Stimulated activated CD8-positive, alpha-beta memory T cell treated with anti-CD3 and anti-CD28 coated beads, Interleukin-15, amount 100 ng/mL, for 4 hours (primary cell): Measurements from ENCODE around the gene TYRO3.
"Not testable (repeated sequence)": the region's sequence is repeated elsewhere in the genome, so short reads cannot be mapped to it uniquely, and the experiment has no call there.

Experiments
- DNase-seq, 2 donors: peaks; one replicate each; pipeline ENCODE4 v3.0.0-alpha.2; 2020; ENCODE audit warnings: low read depth in 2 of 2

TYRO3 gene

GRCh38 chr15:41554343-41554742, 4.7 kb upstream of the TYRO3 start:
- DNase-seq, result no peak

- no peak for DNase-seq
Measured at GRCh38 chr15:41554915-41555314, 4.1 kb upstream of the TYRO3 start.

- no peak for DNase-seq
Measured at GRCh38 chr15:41556677-41557076, 2.3 kb upstream of the TYRO3 start.

- DNase-seq, result peak; percentile 48 to 56
Measured at GRCh38 chr15:41557673-41558399, 1.2 kb upstream of the TYRO3 start.

- DNase-seq, result no peak
Measured at GRCh38 chr15:41559239-41559782, 299 bp downstream of the TYRO3 start.

- DNase-seq, result no peak
Measured at GRCh38 chr15:41560572-41560874, 1.5 kb downstream of the TYRO3 start.

GRCh38 chr15:41561104-41561776, 2.2 kb downstream of the TYRO3 start:
- no peak for DNase-seq

GRCh38 chr15:41561777-41562145, 2.7 kb downstream of the TYRO3 start:
- no peak for DNase-seq

- no peak for DNase-seq
Measured at GRCh38 chr15:41562244-41562643, 3.2 kb downstream of the TYRO3 start.

- DNase-seq, result no peak
Measured at GRCh38 chr15:41562784-41563198, 3.8 kb downstream of the TYRO3 start.

GRCh38 chr15:41564286-41564959, 5.4 kb downstream of the TYRO3 start:
- DNase-seq, result no peak

- DNase-seq, result no peak
Measured at GRCh38 chr15:41564960-41565502, 6.0 kb downstream of the TYRO3 start.

GRCh38 chr15:41565702-41566101, 6.7 kb downstream of the TYRO3 start:
- DNase-seq, result no peak

- DNase-seq, result no peak
Measured at GRCh38 chr15:41566121-41566885, 7.3 kb downstream of the TYRO3 start.

GRCh38 chr15:41567261-41567660, 8.2 kb downstream of the TYRO3 start:
- DNase-seq, result no peak

- DNase-seq, result no peak
Measured at GRCh38 chr15:41567862-41568261, 8.8 kb downstream of the TYRO3 start.

GRCh38 chr15:41568350-41569017, 9.5 kb downstream of the TYRO3 start:
- no peak for DNase-seq

GRCh38 chr15:41569232-41569631, 10.2 kb downstream of the TYRO3 start:
- not testable (repeated sequence) for DNase-seq

- DNase-seq, result no peak
Measured at GRCh38 chr15:41570764-41571163, 11.8 kb downstream of the TYRO3 start.

GRCh38 chr15:41571948-41572347, 12.9 kb downstream of the TYRO3 start:
- DNase-seq, result no peak

GRCh38 chr15:41572866-41573265, 13.9 kb downstream of the TYRO3 start:
- no peak for DNase-seq
